ENCODE data around the gene SULF2. TPM values are rescaled to one million over a fixed set of nuclear protein-coding genes. Genes with fewer than 3 reads are reported as not detected.

Gene SULF2
- total and polyA plus RNA-seq, 4 donors: 8.1 to 25.4 (median 12.0) TPM

Small RNA genes lying within 50 kb of the gene (small RNA-seq; reads per million reads assigned to genes)
- gene RNU7-173P: not detected
